NT2/D1 (cell line): ENCODE measurements around the gene GSE1.

Experiments
- SUZ12 ChIP-seq: IDR thresholded peaks from 2 replicates; pipeline ENCODE4 v1.6.1; 2011; ENCODE audit not compliant: insufficient read length, insufficient read depth; ENCODE audit errors: extremely low read depth
- YY1 ChIP-seq: IDR thresholded peaks from 2 replicates; pipeline ENCODE4 v1.6.1; 2011; ENCODE audit not compliant: insufficient read length, insufficient read depth

- TF ChIP-seq YY1 (no peak), SUZ12 (no peak)
Observed at GRCh38 chr16:85677383-85677967, 64.4 kb downstream of the GSE1 start.
